WTC11 (cell line): ENCODE data around the gene MPEG1. TPM values are rescaled to one million over a fixed set of nuclear protein-coding genes. Genes with fewer than 3 reads are reported as not detected.

Experiments
- ATAC-seq: fragments of 200-7000 bp; cut with Tn5 transposase; 2 replicates; pipeline ENCODE4 v1.10.0; 2021; ENCODE audit warnings: mild to moderate bottlenecking, moderate library complexity
- CTCF ChIA-PET: fragments of 300-600 bp; sonication (Branson Sonifier 250); formaldehyde crosslinking; loops from one replicate; lab custom pipeline; 2021; ENCODE audit warnings: antibody characterized with exemption; lab: Charles Lee
- POLR2A ChIA-PET: fragments of 350-600 bp; sonication (Branson Sonifier 250); formaldehyde crosslinking; loops from one replicate; lab custom pipeline; 2021; ENCODE audit warnings: antibody characterized with exemption; lab: Charles Lee
- DNase-seq: peaks from one replicate; pipeline ENCODE4 v3.0.0; 2021; ENCODE audit warnings: low spot score
- H3K27ac Mint-ChIP-seq: 2 replicates; pipeline ENCODE4 v1.8.0; 2021; ENCODE audit warnings: mixed read lengths
- H3K27me3 Mint-ChIP-seq: 2 replicates; pipeline ENCODE4 v1.8.0; 2021; ENCODE audit warnings: low read depth, mild to moderate bottlenecking, moderate library complexity, mixed read lengths
- H3K36me3 Mint-ChIP-seq: 2 replicates; pipeline ENCODE4 v1.8.0; 2021; ENCODE audit warnings: mixed read lengths
- H3K4me1 Mint-ChIP-seq: 2 replicates; pipeline ENCODE4 v1.8.0; 2022; ENCODE audit warnings: mixed read lengths
- H3K4me3 Mint-ChIP-seq: 2 replicates; pipeline ENCODE4 v1.8.0; 2021; ENCODE audit warnings: mild to moderate bottlenecking, moderate library complexity, mixed read lengths
- H3K9me3 Mint-ChIP-seq: 2 replicates; pipeline ENCODE4 v1.8.0; 2021; ENCODE audit warnings: mixed read lengths
- ATF6 ChIP-seq: sonication (generic); formaldehyde crosslinking; IDR thresholded peaks from 2 replicates; pipeline ENCODE4 v1.8.1; 2023; ENCODE audit warnings: mild to moderate bottlenecking, missing genetic modification reagents
- CDX4 ChIP-seq: fragments of 250-450 bp; sonication (Bioruptor Pico); IDR thresholded peaks from 2 replicates; pipeline ENCODE4 v1.9.0; 2021; ENCODE audit warnings: moderate library complexity, mild to moderate bottlenecking, inconsistent platforms, borderline replicate concordance
- CREM ChIP-seq: sonication (generic); formaldehyde crosslinking; IDR thresholded peaks from 2 replicates; pipeline ENCODE4 v1.8.1; 2022; ENCODE audit warnings: mild to moderate bottlenecking, missing genetic modification reagents, moderate library complexity
- ETV6 ChIP-seq: sonication (generic); formaldehyde crosslinking; IDR thresholded peaks from 2 replicates; pipeline ENCODE4 v1.8.1; 2022; ENCODE audit warnings: mild to moderate bottlenecking, missing genetic modification reagents
- GABPB1 ChIP-seq: sonication (generic); formaldehyde crosslinking; IDR thresholded peaks from 2 replicates; pipeline ENCODE4 v1.8.1; 2023; ENCODE audit warnings: mild to moderate bottlenecking, missing genetic modification reagents
- GTF2I ChIP-seq: fragments of 250-450 bp; sonication (Bioruptor Pico); conservative IDR thresholded peaks from 2 replicates; pipeline ENCODE4 v1.4.0; 2021; ENCODE audit warnings: mild to moderate bottlenecking
- HMGXB4 ChIP-seq: sonication (generic); formaldehyde crosslinking; IDR thresholded peaks from 2 replicates; pipeline ENCODE4 v1.8.1; 2023; ENCODE audit warnings: mild to moderate bottlenecking, moderate library complexity, missing genetic modification reagents
- MXD4 ChIP-seq: fragments of 250-450 bp; sonication (Bioruptor Pico); IDR thresholded peaks from 2 replicates; pipeline ENCODE4 v1.8.0; 2021; ENCODE audit warnings: mild to moderate bottlenecking, moderate library complexity, borderline replicate concordance
- MYBL2 ChIP-seq: sonication (generic); formaldehyde crosslinking; IDR thresholded peaks from 2 replicates; pipeline ENCODE4 v1.8.1; 2023; ENCODE audit warnings: mild to moderate bottlenecking, moderate library complexity, missing genetic modification reagents
- NFYB ChIP-seq: sonication (generic); formaldehyde crosslinking; conservative IDR thresholded peaks from 2 replicates; pipeline ENCODE4 v1.8.0; 2022; ENCODE audit warnings: low read depth, missing genetic modification reagents
- NR1H2 ChIP-seq: sonication (generic); formaldehyde crosslinking; IDR thresholded peaks from 2 replicates; pipeline ENCODE4 v1.9.0; 2021; ENCODE audit warnings: mild to moderate bottlenecking, moderate library complexity, missing genetic modification reagents
- RORB ChIP-seq: fragments of 250-450 bp; sonication (Bioruptor Pico); IDR thresholded peaks from 2 replicates; pipeline ENCODE4 v1.9.0; 2021; ENCODE audit warnings: mild to moderate bottlenecking
- SOX15 ChIP-seq: fragments of 250-450 bp; sonication (Bioruptor Pico); IDR thresholded peaks from 2 replicates; pipeline ENCODE4 v1.9.0; 2021; ENCODE audit warnings: mild to moderate bottlenecking
- ZMAT4 ChIP-seq: fragments of 250-450 bp; sonication (Bioruptor Pico); IDR thresholded peaks from 2 replicates; pipeline ENCODE4 v1.9.0; 2021; ENCODE audit warnings: mild to moderate bottlenecking
- ZNF317 ChIP-seq: sonication (generic); formaldehyde crosslinking; IDR thresholded peaks from 2 replicates; pipeline ENCODE4 v1.8.1; 2023; ENCODE audit warnings: low read depth, mild to moderate bottlenecking, moderate library complexity, missing genetic modification reagents, borderline replicate concordance
- ZNF416 ChIP-seq: fragments of 250-450 bp; sonication (Bioruptor Pico); IDR thresholded peaks from 2 replicates; pipeline ENCODE4 v1.9.0; 2021; ENCODE audit warnings: mild to moderate bottlenecking, inconsistent platforms
- ZNF512 ChIP-seq: sonication (generic); formaldehyde crosslinking; IDR thresholded peaks from 2 replicates; pipeline ENCODE4 v1.8.1; 2022; ENCODE audit warnings: missing genetic modification reagents, borderline replicate concordance
- total RNA-seq: library from RNA; stranded (reverse); gene quantifications from 3 replicates; pipeline ENCODE4 v1.2.3, GENCODE V29; 2021

Gene MPEG1
- total RNA-seq, 1 experiment from 2014 or later = 0.09 TPM

GRCh38 chr11:59218893-59219292 lies 6.2 kb upstream of the MPEG1 start:
- ChIA-PET CTCF (no interaction called here), POLR2A (no interaction called here)

GRCh38 chr11:59218319-59218718 lies 5.6 kb upstream of the MPEG1 start:
- ChIA-PET CTCF (no interaction called here), POLR2A (no interaction called here)
- no peaks in the 10 kb centered on the region for H3K9me3 Mint-ChIP-seq
- H3K27me3 Mint-ChIP-seq = no peaks in the 10 kb centered on the region; the same call in 1 of the 2 replicates
- no peaks in the 10 kb centered on the region for H3K36me3 Mint-ChIP-seq
- DNase-seq = no peak
- no peaks in the 10 kb centered on the region for H3K4me1 Mint-ChIP-seq
- H3K4me3 Mint-ChIP-seq = no peak overlapping the region
- no peak for TF ChIP-seq ZMAT4
- TF ChIP-seq SOX15 (CRISPR knock-in tag) = no peak
- no peak for TF ChIP-seq CDX4 (CRISPR knock-in tag)
- no peak for TF ChIP-seq HMGXB4
- ATAC-seq = no peak
- H3K27ac Mint-ChIP-seq = no peak overlapping the region

More at GRCh38 chr11:59218893-59219292, 6.2 kb upstream of the MPEG1 start:
- no peak for DNase-seq
- no peaks in the 10 kb centered on the region for H3K9me3 Mint-ChIP-seq
- no peak for ATAC-seq
- no peak overlapping the region for H3K27ac Mint-ChIP-seq
- TF ChIP-seq CREM (CRISPR knock-in tag) (no peak), RORB (CRISPR knock-in tag) (no peak)
- no peaks in the 10 kb centered on the region; the same call in 1 of the 2 replicates for H3K27me3 Mint-ChIP-seq
- no peak overlapping the region for H3K4me3 Mint-ChIP-seq
- no peaks in the 10 kb centered on the region for H3K4me1 Mint-ChIP-seq
- H3K36me3 Mint-ChIP-seq = no peaks in the 10 kb centered on the region

GRCh38 chr11:59216641-59217564 lies 4.2 kb upstream of the MPEG1 start:
- Mint-ChIP-seq H3K4me1 (no peaks in the 10 kb centered on the region), H3K27me3 (no peaks in the 10 kb centered on the region; the same call in 1 of the 2 replicates), H3K4me3 (no peak overlapping the region), H3K9me3 (no peaks in the 10 kb centered on the region)
- no peak for ATAC-seq
- CTCF ChIA-PET = interaction anchor here (0.8 to 1.2 kb wide), 2 partner anchors 10 to 31 kb away, joined by 3 to 4 read pairs; no protein-coding TSS in a partner anchor
- POLR2A ChIA-PET = no interaction called here
- TF ChIP-seq ATF6 (CRISPR knock-in tag) (no peak), MYBL2 (CRISPR knock-in tag) (no peak), ETV6 (CRISPR knock-in tag) (no peak), GTF2I (CRISPR knock-in tag) (no peak), ZNF416 (CRISPR knock-in tag) (no peak), ZNF317 (CRISPR knock-in tag) (no peak), SOX15 (CRISPR knock-in tag) (no peak), NR1H2 (no peak), NFYB (CRISPR knock-in tag) (no peak), GABPB1 (no peak), ZNF512 (CRISPR knock-in tag) (no peak), MXD4 (no peak)
- TF ChIP-seq, all 79 proteins: peak for 0
- no peak for DNase-seq
- H3K36me3 Mint-ChIP-seq = no peaks in the 10 kb centered on the region
- no peak overlapping the region for H3K27ac Mint-ChIP-seq
